Measurements from ENCODE around the gene HS3ST2. TPM values are rescaled to one million over a fixed set of nuclear protein-coding genes. Genes with fewer than 3 reads are reported as not detected.

HS3ST2 gene
- total RNA-seq, 1 donor from 2014 or later, result 1.0 TPM

DNA sequence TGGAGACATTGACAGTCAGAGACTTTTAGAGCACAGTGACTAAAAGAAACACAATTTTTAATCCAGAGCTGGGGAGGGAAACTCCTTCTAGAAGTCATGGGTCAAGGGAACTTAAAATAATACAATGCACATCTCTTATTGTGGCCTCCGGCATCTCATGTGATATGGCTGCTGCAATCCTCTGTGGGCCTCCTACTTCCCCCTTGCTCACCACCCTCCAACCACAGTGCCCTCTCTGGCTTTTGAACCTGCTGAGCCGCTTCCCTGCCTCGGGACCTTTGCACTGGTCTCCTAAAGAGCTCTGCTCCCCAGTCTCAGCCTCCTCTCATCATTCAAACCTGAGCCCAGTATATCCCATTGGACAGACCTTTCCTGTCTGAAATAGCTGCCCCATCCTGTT, 47.6 kb downstream of the HS3ST2 start:
- FAIRE-seq (no peak), DNase-seq (ENCODE audit: low read depth) (no peak)
- no peaks in the 10 kb centered on the region for H3K9me3 Mint-ChIP-seq (ENCODE audit: unreplicated experiment)
- H3K4me3 ChIP-seq (ENCODE audit: insufficient read depth, low read depth, low read length), result no peak overlapping the region
- no peaks in the 10 kb centered on the region for H3K4me1 ChIP-seq (ENCODE audit: insufficient read depth, low read length)
- H4K20me1 ChIP-seq (ENCODE audit: insufficient read depth, low read length), result no peaks in the 10 kb centered on the region
- no peaks in the 10 kb centered on the region for H3K79me2 ChIP-seq (ENCODE audit: insufficient read depth, low read length)
- no peaks in the 10 kb centered on the region for H3K9me3 ChIP-seq (ENCODE audit: insufficient read depth, low read depth, low read length)
- H3K36me3 Mint-ChIP-seq (ENCODE audit: low read depth, unreplicated experiment), result no peaks in the 10 kb centered on the region
- no peaks in the 10 kb centered on the region for H3K4me1 Mint-ChIP-seq (ENCODE audit: low read depth, unreplicated experiment)
- H3K27me3 ChIP-seq (ENCODE audit: insufficient read depth, low read length), result no peaks in the 10 kb centered on the region
- H3K27me3 Mint-ChIP-seq (ENCODE audit: low read depth, unreplicated experiment), result peaks cover 6% of the 10 kb centered on the region
- no peak overlapping the region for H3K4me3 Mint-ChIP-seq (ENCODE audit: unreplicated experiment)
- H2AFZ ChIP-seq (ENCODE audit: low read depth, low read length), result no peak overlapping the region
- TF ChIP-seq EZH2 (IDR thresholded peaks at IDR 0.05; ENCODE audit: insufficient read depth, low read length) (no peak), CTCF (IDR thresholded peaks at IDR 0.05; ENCODE audit: insufficient read depth, low read depth, low read length) (no peak)
- no peak overlapping the region for H3K4me2 ChIP-seq (ENCODE audit: low read length)
- H3K27ac Mint-ChIP-seq (ENCODE audit: unreplicated experiment), result no peak overlapping the region
- no peaks in the 10 kb centered on the region for H3K36me3 ChIP-seq (ENCODE audit: insufficient read depth, low read length)
- no peak overlapping the region for H3K27ac ChIP-seq (ENCODE audit: low read depth, low read length)
- H3K9ac ChIP-seq (ENCODE audit: low read length), result no peak overlapping the region

GRCh38 chr16:22862046-22862445, 48.1 kb downstream of the HS3ST2 start:
- no peak for DNase-seq (ENCODE audit: low read depth)
- TF ChIP-seq EZH2 (IDR thresholded peaks at IDR 0.05; ENCODE audit: insufficient read depth, low read length), result no peak
- TF ChIP-seq CTCF (IDR thresholded peaks at IDR 0.05; ENCODE audit: insufficient read depth, low read depth, low read length), result no peak
- no peaks in the 10 kb centered on the region for H3K4me1 Mint-ChIP-seq (ENCODE audit: low read depth, unreplicated experiment)
- Histone ChIP-seq H3K27ac (ENCODE audit: low read depth, low read length) (no peak overlapping the region), H3K27me3 (ENCODE audit: insufficient read depth, low read length) (no peaks in the 10 kb centered on the region), H3K9me3 (ENCODE audit: insufficient read depth, low read depth, low read length) (no peaks in the 10 kb centered on the region), H2AFZ (ENCODE audit: low read depth, low read length) (no peak overlapping the region), H4K20me1 (ENCODE audit: insufficient read depth, low read length) (no peaks in the 10 kb centered on the region), H3K4me1 (ENCODE audit: insufficient read depth, low read length) (no peaks in the 10 kb centered on the region), H3K4me2 (ENCODE audit: low read length) (no peak overlapping the region), H3K36me3 (ENCODE audit: insufficient read depth, low read length) (no peaks in the 10 kb centered on the region), H3K79me2 (ENCODE audit: insufficient read depth, low read length) (no peaks in the 10 kb centered on the region), H3K9ac (ENCODE audit: low read length) (no peak overlapping the region), H3K4me3 (ENCODE audit: insufficient read depth, low read depth, low read length) (no peak overlapping the region)
- H3K36me3 Mint-ChIP-seq (ENCODE audit: low read depth, unreplicated experiment), result no peaks in the 10 kb centered on the region
- H3K27me3 Mint-ChIP-seq (ENCODE audit: low read depth, unreplicated experiment), result peaks cover 6% of the 10 kb centered on the region
- no peak overlapping the region for H3K27ac Mint-ChIP-seq (ENCODE audit: unreplicated experiment)
- H3K9me3 Mint-ChIP-seq (ENCODE audit: unreplicated experiment), result no peaks in the 10 kb centered on the region
- no peak for FAIRE-seq
- no peak overlapping the region for H3K4me3 Mint-ChIP-seq (ENCODE audit: unreplicated experiment)

- no peaks in the 10 kb centered on the region for H3K36me3 ChIP-seq (ENCODE audit: insufficient read depth, low read length)
- H3K4me1 ChIP-seq (ENCODE audit: insufficient read depth, low read length), result no peaks in the 10 kb centered on the region
- DNase-seq (ENCODE audit: low read depth) (no peak), FAIRE-seq (no peak)
- no peaks in the 10 kb centered on the region for H3K9me3 ChIP-seq (ENCODE audit: insufficient read depth, low read depth, low read length)
- Mint-ChIP-seq H3K27me3 (ENCODE audit: low read depth, unreplicated experiment) (peaks cover 7% of the 10 kb centered on the region), H3K4me1 (ENCODE audit: low read depth, unreplicated experiment) (no peaks in the 10 kb centered on the region), H3K4me3 (ENCODE audit: unreplicated experiment) (no peak overlapping the region), H3K9me3 (ENCODE audit: unreplicated experiment) (no peaks in the 10 kb centered on the region), H3K27ac (ENCODE audit: unreplicated experiment) (no peak overlapping the region), H3K36me3 (ENCODE audit: low read depth, unreplicated experiment) (no peaks in the 10 kb centered on the region)
- H3K4me3 ChIP-seq (ENCODE audit: insufficient read depth, low read depth, low read length), result no peak overlapping the region
- H2AFZ ChIP-seq (ENCODE audit: low read depth, low read length), result no peak overlapping the region
- H4K20me1 ChIP-seq (ENCODE audit: insufficient read depth, low read length), result no peaks in the 10 kb centered on the region
- no peak for TF ChIP-seq EZH2 (IDR thresholded peaks at IDR 0.05; ENCODE audit: insufficient read depth, low read length)
- no peak for TF ChIP-seq CTCF (IDR thresholded peaks at IDR 0.05; ENCODE audit: insufficient read depth, low read depth, low read length)
- no peak overlapping the region for H3K4me2 ChIP-seq (ENCODE audit: low read length)
- H3K79me2 ChIP-seq (ENCODE audit: insufficient read depth, low read length), result no peaks in the 10 kb centered on the region
- H3K27ac ChIP-seq (ENCODE audit: low read depth, low read length), result no peak overlapping the region
- no peak overlapping the region for H3K9ac ChIP-seq (ENCODE audit: low read length)
- H3K27me3 ChIP-seq (ENCODE audit: insufficient read depth, low read length), result no peaks in the 10 kb centered on the region
These were observed 50.4 kb downstream of the HS3ST2 start for GRCh38 chr16:22864375-22864774.
